Neural progenitor cell (in vitro differentiated cells): ENCODE results near the gene PRKCA. TPM values are rescaled to one million over a fixed set of nuclear protein-coding genes. Genes with fewer than 3 reads are reported as not detected.

ENCODE experiments used
- DNase-seq: peaks from one replicate; pipeline ENCODE4 v3.0.0-alpha.2; 2016; ENCODE audit warnings: low spot score
- H2AFZ ChIP-seq: fragments of 200-600 bp; sonication (generic); replicated peaks from 2 replicates; pipeline ENCODE4 v1.6.1; 2016; ENCODE audit warnings: antibody characterized with exemption
- H3F3A ChIP-seq: fragments of 200-600 bp; sonication (generic); 2 replicates; pipeline ENCODE4 v1.6.1; 2016; ENCODE audit warnings: antibody characterized with exemption, low read depth
- H3K27ac ChIP-seq: fragments of 200-600 bp; sonication (generic); 2 replicates; pipeline ENCODE4 v1.5.1; 2016; ENCODE audit warnings: mild to moderate bottlenecking
- H3K27me3 ChIP-seq: fragments of 200-600 bp; sonication (generic); 2 replicates; pipeline ENCODE4 v1.6.1; 2016; ENCODE audit warnings: mild to moderate bottlenecking, moderate library complexity
- H3K36me3 ChIP-seq: fragments of 200-600 bp; sonication (generic); 2 replicates; pipeline ENCODE4 v1.5.1; 2016
- H3K4me1 ChIP-seq: fragments of 200-600 bp; sonication (generic); 2 replicates; pipeline ENCODE4 v1.6.1; 2016; ENCODE audit warnings: mixed run types
- H3K4me2 ChIP-seq: fragments of 200-600 bp; sonication (generic); 2 replicates; pipeline ENCODE4 v1.6.1; 2016
- H3K4me3 ChIP-seq: fragments of 200-600 bp; sonication (generic); 2 replicates; pipeline ENCODE4 v1.5.1; 2016
- H3K79me2 ChIP-seq: fragments of 200-600 bp; sonication (generic); 2 replicates; pipeline ENCODE4 v1.6.1; 2016; ENCODE audit warnings: low read depth
- H3K9ac ChIP-seq: fragments of 200-600 bp; sonication (generic); 2 replicates; pipeline ENCODE4 v1.6.1; 2016
- H3K9me3 ChIP-seq: fragments of 200-600 bp; sonication (generic); 2 replicates; pipeline ENCODE4 v1.5.1; 2016; ENCODE audit warnings: low read depth
- H4K20me1 ChIP-seq: fragments of 200-600 bp; sonication (generic); 2 replicates; pipeline ENCODE4 v1.6.1; 2016; ENCODE audit warnings: low read depth
- H3K27ac Mint-ChIP-seq: 3 replicates; pipeline ENCODE4 v1.8.0; 2021; ENCODE audit warnings: mixed read lengths
- H3K27me3 Mint-ChIP-seq: 2 replicates; pipeline ENCODE4 v1.8.0; 2022; ENCODE audit warnings: low read depth, mild to moderate bottlenecking, inconsistent platforms, moderate library complexity, mixed read lengths; ENCODE audit not compliant: insufficient read depth
- H3K36me3 Mint-ChIP-seq: 3 replicates; pipeline ENCODE4 v1.8.0; 2021; ENCODE audit warnings: mixed read lengths
- H3K4me1 Mint-ChIP-seq: 3 replicates; pipeline ENCODE4 v1.8.0; 2021; ENCODE audit warnings: mixed read lengths
- H3K4me3 Mint-ChIP-seq: 3 replicates; pipeline ENCODE4 v1.8.0; 2021; ENCODE audit warnings: mild to moderate bottlenecking, moderate library complexity, mixed read lengths
- H3K9me3 Mint-ChIP-seq: 3 replicates; pipeline ENCODE4 v1.8.0; 2020; ENCODE audit warnings: mixed read lengths
- CTCF ChIP-seq: fragments of 200-600 bp; sonication (generic); IDR thresholded peaks from 2 replicates; pipeline ENCODE4 v1.5.1; 2017; ENCODE audit warnings: antibody characterized with exemption, mild to moderate bottlenecking
- EZH2 ChIP-seq: fragments of 200-600 bp; sonication (generic); IDR thresholded peaks from 2 replicates; pipeline ENCODE4 v1.6.1; 2017; ENCODE audit warnings: antibody characterized with exemption, mild to moderate bottlenecking, moderate library complexity
- EZH2phosphoT487 ChIP-seq: fragments of 200-600 bp; sonication (generic); IDR thresholded peaks from 2 replicates; pipeline ENCODE4 v1.6.1; 2017; ENCODE audit warnings: antibody characterized with exemption
- total RNA-seq: library from RNA; depleted of rRNA; stranded (reverse); fragments of >200 nt; gene quantifications from 2 replicates; pipeline ENCODE4 v1.2.3, GENCODE V29; 2015; ENCODE audit warnings: low replicate concordance

The PRKCA gene
- total RNA-seq, 1 donor from 2014 or later, result 2.1 TPM

- no peak overlapping the region for H3K4me3 ChIP-seq
- peaks cover 11% of the 10 kb centered on the region for H3F3A ChIP-seq
- peaks cover 16% of the 10 kb centered on the region for H3K4me1 Mint-ChIP-seq
- H3K27ac ChIP-seq, result no peak overlapping the region
- H3K4me2 ChIP-seq, result no peak overlapping the region
- peaks cover 10% of the 10 kb centered on the region for H3K9me3 Mint-ChIP-seq
- no peaks in the 10 kb centered on the region for H3K27me3 ChIP-seq
- peaks cover 5% of the 10 kb centered on the region for H3K36me3 Mint-ChIP-seq
- H3K9me3 ChIP-seq, result no peaks in the 10 kb centered on the region
- no peak for DNase-seq
- no peaks in the 10 kb centered on the region for H4K20me1 ChIP-seq
- H3K4me3 Mint-ChIP-seq, result no peak overlapping the region
- no peak overlapping the region for H2AFZ ChIP-seq
- H3K4me1 ChIP-seq, result peaks cover 9% of the 10 kb centered on the region
- no peak overlapping the region for H3K9ac ChIP-seq
- H3K79me2 ChIP-seq, result no peaks in the 10 kb centered on the region
- H3K36me3 ChIP-seq, result no peaks in the 10 kb centered on the region
- no peak overlapping the region for H3K27ac Mint-ChIP-seq
- H3K27me3 Mint-ChIP-seq, result peaks cover 2% of the 10 kb centered on the region
- TF ChIP-seq EZH2phosphoT487 (no peak), EZH2 (no peak), CTCF (no peak)
Observed at GRCh38 chr17:66560691-66561090, 258.3 kb downstream of the PRKCA start.

- Mint-ChIP-seq H3K4me1 (peaks cover 19% of the 10 kb centered on the region), H3K4me3 (no peak overlapping the region), H3K27ac (no peak overlapping the region), H3K27me3 (peaks cover 2% of the 10 kb centered on the region), H3K36me3 (peaks cover 5% of the 10 kb centered on the region), H3K9me3 (peaks cover 10% of the 10 kb centered on the region)
- no peak overlapping the region for H3K4me3 ChIP-seq
- DNase-seq, result no peak
- TF ChIP-seq EZH2phosphoT487 (no peak), EZH2 (no peak), CTCF (no peak)
- peaks cover 13% of the 10 kb centered on the region for H3F3A ChIP-seq
- no peaks in the 10 kb centered on the region for H3K9me3 ChIP-seq
- no peak overlapping the region for H2AFZ ChIP-seq
- no peak overlapping the region for H3K9ac ChIP-seq
- no peaks in the 10 kb centered on the region for H3K27me3 ChIP-seq
- H3K36me3 ChIP-seq, result no peaks in the 10 kb centered on the region
- peaks cover 10% of the 10 kb centered on the region for H3K4me1 ChIP-seq
- H3K79me2 ChIP-seq, result no peaks in the 10 kb centered on the region
- H3K4me2 ChIP-seq, result no peak overlapping the region
- no peaks in the 10 kb centered on the region for H4K20me1 ChIP-seq
- H3K27ac ChIP-seq, result no peak overlapping the region
Observed at GRCh38 chr17:66562119-66562518, 259.7 kb downstream of the PRKCA start.

GRCh38 chr17:66564992-66565465 lies 262.6 kb downstream of the PRKCA start:
- H4K20me1 ChIP-seq, result no peaks in the 10 kb centered on the region
- Mint-ChIP-seq H3K4me3 (no peak overlapping the region), H3K4me1 (peaks cover 16% of the 10 kb centered on the region), H3K9me3 (peaks cover 10% of the 10 kb centered on the region), H3K27me3 (no peaks in the 10 kb centered on the region), H3K27ac (peak overlapping the region; percentile 88), H3K36me3 (peaks cover 5% of the 10 kb centered on the region)
- no peaks in the 10 kb centered on the region for H3K27me3 ChIP-seq
- TF ChIP-seq CTCF (no peak), EZH2 (no peak), EZH2phosphoT487 (no peak)
- H3K4me1 ChIP-seq, result peaks cover 10% of the 10 kb centered on the region
- DNase-seq, result peak; percentile 50
- H3K9ac ChIP-seq, result no peak overlapping the region
- peaks cover 13% of the 10 kb centered on the region for H3F3A ChIP-seq
- H2AFZ ChIP-seq, result peak overlapping the region; percentile 38
- no peaks in the 10 kb centered on the region for H3K79me2 ChIP-seq
- H3K4me2 ChIP-seq, result peak overlapping the region; percentile 20
- H3K4me3 ChIP-seq, result no peak overlapping the region
- H3K9me3 ChIP-seq, result no peaks in the 10 kb centered on the region
- no peak overlapping the region for H3K27ac ChIP-seq
- no peaks in the 10 kb centered on the region for H3K36me3 ChIP-seq
